SH-SY5Y (cell line): ENCODE results near the gene TMED7.

Experiments
- GATA2 ChIP-seq: IDR thresholded peaks from 2 replicates; pipeline ENCODE4 v1.6.1; 2011; ENCODE audit warnings: mild to moderate bottlenecking, low read depth, low read length
- GATA3 ChIP-seq: IDR thresholded peaks from 2 replicates; pipeline ENCODE4 v1.6.1; 2011; ENCODE audit warnings: low read depth, mild to moderate bottlenecking, low read length, moderate library complexity

The TMED7 gene

DNA sequence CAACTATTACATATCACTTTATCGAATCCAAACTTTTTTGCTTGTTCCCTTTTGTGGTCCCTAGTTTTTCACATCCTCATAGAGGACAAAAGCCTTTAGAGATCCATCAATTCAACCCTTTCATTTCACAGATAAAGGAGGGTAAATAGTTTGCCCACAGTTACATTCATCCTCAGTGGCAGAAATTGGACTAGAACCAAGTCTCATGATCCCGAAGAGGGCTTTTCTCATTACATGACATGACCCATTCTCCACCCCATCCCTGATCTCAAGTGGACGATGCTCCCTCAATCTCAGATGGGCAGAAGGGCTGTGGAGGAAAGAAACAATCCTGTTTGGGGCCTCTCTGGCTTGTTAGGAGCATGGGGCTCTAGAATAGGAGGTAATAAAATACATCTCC, 46.6 kb downstream of the TMED7 start:
- TF ChIP-seq GATA3 (no peak), GATA2 (no peak)

GRCh38 chr5:115578657-115579056, 47.2 kb downstream of the TMED7 start:
- TF ChIP-seq GATA2, result no peak
- no peak for TF ChIP-seq GATA3

- TF ChIP-seq GATA3, result no peak
- TF ChIP-seq GATA2, result no peak
Measured at GRCh38 chr5:115577741-115578140, 48.1 kb downstream of the TMED7 start.

DNA sequence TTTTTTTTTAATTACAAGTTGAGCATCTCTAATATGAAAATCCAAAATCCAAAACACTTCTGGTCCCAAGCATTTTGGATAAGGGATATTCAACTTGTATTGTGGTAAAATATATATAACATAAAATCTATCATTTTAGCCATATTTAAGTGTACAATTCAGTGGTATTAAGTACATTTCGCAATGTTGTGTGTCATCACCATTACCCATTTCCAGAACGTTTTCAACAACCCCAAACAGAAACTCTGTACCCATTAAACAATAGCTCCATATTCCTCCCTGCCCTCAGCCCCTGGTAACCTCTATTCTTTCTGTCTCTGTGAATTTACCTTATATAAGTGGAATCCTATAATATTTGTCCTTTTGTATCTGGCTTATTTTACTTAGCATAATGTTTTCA, 48.5 kb downstream of the TMED7 start:
- TF ChIP-seq GATA3, result no peak
- TF ChIP-seq GATA2, result no peak

- TF ChIP-seq GATA2 (no peak), GATA3 (no peak)
Measured at GRCh38 chr5:115575167-115576070, 50.4 kb downstream of the TMED7 start.

DNA sequence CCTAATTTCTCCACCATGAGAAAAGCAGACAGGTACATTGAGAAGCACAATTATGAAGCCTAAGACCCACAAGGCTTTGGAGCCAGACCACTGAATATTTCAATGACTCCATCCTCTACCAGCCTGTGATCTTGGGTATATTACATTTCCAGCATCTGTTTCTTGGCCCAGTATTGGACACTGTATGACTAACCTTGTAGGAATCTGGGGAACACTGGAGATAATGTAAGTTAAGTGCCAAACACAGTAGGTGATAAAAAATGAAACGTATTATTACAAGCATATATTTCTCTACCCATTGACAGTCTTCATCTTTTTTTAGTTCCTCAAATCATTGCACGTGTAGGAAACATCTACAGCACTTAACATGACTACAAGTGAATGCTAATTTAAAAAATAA, 52.7 kb downstream of the TMED7 start:
- TF ChIP-seq GATA3, result no peak

DNA sequence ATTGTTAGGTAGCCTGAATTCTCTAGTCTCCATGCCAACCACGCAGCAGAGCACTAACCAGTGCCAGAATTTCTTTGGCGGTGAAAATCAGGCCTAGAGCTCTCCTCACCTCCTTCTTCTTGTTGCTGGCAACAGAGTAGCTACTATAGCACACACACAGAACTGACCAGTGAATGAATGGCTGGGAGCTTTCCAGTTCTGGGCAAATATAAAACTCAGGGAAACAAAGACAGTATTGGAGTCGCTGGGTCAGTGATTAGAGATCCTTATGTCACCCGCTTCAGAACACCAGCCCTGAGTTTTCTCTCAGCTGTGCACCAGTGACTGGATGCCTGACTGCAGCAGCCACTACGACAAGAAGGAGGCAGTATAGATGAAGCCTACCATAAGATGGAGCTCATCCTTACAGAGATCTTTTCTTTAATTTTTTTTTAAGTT, 54.4 kb downstream of the TMED7 start:
- TF ChIP-seq GATA3, result no peak
- TF ChIP-seq GATA2, result no peak

DNA sequence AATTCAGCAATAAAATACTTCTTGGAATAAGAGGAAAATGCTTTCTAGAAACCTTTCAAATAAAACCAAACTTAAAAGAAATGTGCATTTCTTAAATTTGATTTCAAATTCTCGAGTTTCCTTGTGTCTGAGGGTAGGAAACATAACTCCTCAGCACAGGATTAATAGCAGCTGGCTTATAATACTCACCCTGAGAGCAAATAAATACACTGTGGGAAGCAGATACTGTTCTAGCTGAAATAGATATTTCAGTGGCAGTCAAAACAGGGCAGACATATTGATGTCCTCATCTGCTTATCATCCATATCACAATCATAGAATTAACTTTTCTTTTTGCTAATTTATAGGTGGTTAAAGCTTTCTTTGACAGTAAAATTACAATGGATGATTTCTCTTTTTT, 57.2 kb downstream of the TMED7 start:
- TF ChIP-seq GATA3 (no peak), GATA2 (no peak)

GRCh38 chr5:115565233-115565632, 60.6 kb downstream of the TMED7 start:
- no peak for TF ChIP-seq GATA3
- no peak for TF ChIP-seq GATA2
